ENCODE data around the gene MYBPHL.

MYBPHL gene

GRCh38 chr1:109263234-109263596 is 43.6 kb downstream of the MYBPHL start:
- no peak for DNase-seq

- no peak for DNase-seq
These were observed 44.4 kb downstream of the MYBPHL start for GRCh38 chr1:109262231-109263055.

GRCh38 chr1:109261578-109261977 is 45.2 kb downstream of the MYBPHL start:
- no peak for DNase-seq

- no peak for DNase-seq
These were observed 45.8 kb downstream of the MYBPHL start for GRCh38 chr1:109261006-109261405.

- no peak for DNase-seq
These were observed 46.9 kb downstream of the MYBPHL start for GRCh38 chr1:109259674-109260557.

GRCh38 chr1:109258481-109259466 is 48.0 kb downstream of the MYBPHL start:
- DNase-seq = no peak

GRCh38 chr1:109257682-109258421 is 49.0 kb downstream of the MYBPHL start:
- no peak for DNase-seq

GRCh38 chr1:109256971-109257681 is 49.7 kb downstream of the MYBPHL start:
- DNase-seq = no peak

- DNase-seq = no peak
These were observed 50.7 kb downstream of the MYBPHL start for GRCh38 chr1:109256085-109256484.

GRCh38 chr1:109255678-109256077 is 51.1 kb downstream of the MYBPHL start:
- DNase-seq = no peak

- no peak for DNase-seq
These were observed 51.6 kb downstream of the MYBPHL start for GRCh38 chr1:109255097-109255651.

- no peak for DNase-seq
These were observed 52.2 kb downstream of the MYBPHL start for GRCh38 chr1:109254621-109255096.

- no peak for DNase-seq
These were observed 52.8 kb downstream of the MYBPHL start for GRCh38 chr1:109253803-109254620.

GRCh38 chr1:109252893-109253802 is 53.7 kb downstream of the MYBPHL start:
- DNase-seq = no peak

- no peak for DNase-seq
These were observed 54.5 kb downstream of the MYBPHL start for GRCh38 chr1:109252167-109252892.

- DNase-seq = no peak
These were observed 55.3 kb downstream of the MYBPHL start for GRCh38 chr1:109251277-109252166.
